DOHH2 (cell line): Measurements from ENCODE around the gene DGKZ.

Source experiments
- H3F3A ChIP-seq: fragments of 200-600 bp; sonication (generic), shearing (Covaris generic); 2 replicates; pipeline ENCODE4 v1.6.0; 2016; ENCODE audit warnings: antibody characterized with exemption, mild to moderate bottlenecking; ENCODE audit not compliant: control insufficient read depth, insufficient read depth
- H3K27ac ChIP-seq: fragments of 200-600 bp; sonication (generic); 2 replicates; pipeline ENCODE4 v1.5.1; 2014; ENCODE audit warnings: low read depth, mild to moderate bottlenecking, low read length, moderate library complexity
- H3K27me3 ChIP-seq: fragments of 200-600 bp; sonication (generic); 2 replicates; pipeline ENCODE4 v1.6.1; 2014; ENCODE audit warnings: mild to moderate bottlenecking, low read length, mixed read lengths; ENCODE audit not compliant: control insufficient read depth
- H3K36me3 ChIP-seq: fragments of 200-600 bp; sonication (generic); 2 replicates; pipeline ENCODE4 v1.6.1; 2014; ENCODE audit warnings: mild to moderate bottlenecking, low read length, moderate library complexity, mixed read lengths; ENCODE audit not compliant: control insufficient read depth
- H3K4me1 ChIP-seq: fragments of 200-600 bp; sonication (generic); 2 replicates; pipeline ENCODE4 v1.6.1; 2014; ENCODE audit warnings: mild to moderate bottlenecking, low read length, mixed read lengths; ENCODE audit not compliant: control insufficient read depth
- H3K4me2 ChIP-seq: fragments of 200-600 bp; sonication (generic); 2 replicates; pipeline ENCODE4 v1.6.0; 2014; ENCODE audit warnings: mild to moderate bottlenecking, low read length, moderate library complexity
- H3K4me3 ChIP-seq: fragments of 200-600 bp; sonication (generic); 2 replicates; pipeline ENCODE4 v1.5.1; 2014; ENCODE audit warnings: mild to moderate bottlenecking, low read length, mixed read lengths
- H3K79me2 ChIP-seq: fragments of 200-600 bp; sonication (generic); 2 replicates; pipeline ENCODE4 v1.6.1; 2014; ENCODE audit warnings: mild to moderate bottlenecking, low read length, mixed read lengths; ENCODE audit not compliant: control insufficient read depth
- H3K9me2 ChIP-seq: fragments of 200-600 bp; sonication (generic); replicated peaks from 2 replicates; pipeline ENCODE4 v1.6.1; 2014; ENCODE audit warnings: mild to moderate bottlenecking, low read length, mixed read lengths; ENCODE audit not compliant: control insufficient read depth
- H3K9me3 ChIP-seq: fragments of 200-600 bp; sonication (generic); 2 replicates; pipeline ENCODE4 v1.6.1; 2014; ENCODE audit warnings: antibody characterized with exemption, low read length, mixed read lengths; ENCODE audit not compliant: control insufficient read depth, insufficient read depth
- H4K20me1 ChIP-seq: fragments of 200-600 bp; sonication (generic); 2 replicates; pipeline ENCODE4 v1.6.0; 2014; ENCODE audit warnings: low read depth, mild to moderate bottlenecking, antibody characterized with exemption, low read length, moderate library complexity; ENCODE audit not compliant: control insufficient read depth, insufficient read depth
- CTCF ChIP-seq: fragments of 200-600 bp; sonication (generic); IDR thresholded peaks from one replicate; pipeline ENCODE4 v1.5.1; 2014; ENCODE audit warnings: antibody characterized with exemption, mild to moderate bottlenecking, low read depth, low read length; ENCODE audit not compliant: poor library complexity, severe bottlenecking
- EZH2phosphoT487 ChIP-seq: fragments of 200-600 bp; sonication (generic); IDR thresholded peaks from 2 replicates; pipeline ENCODE4 v1.6.1; 2017; ENCODE audit warnings: borderline replicate concordance, mild to moderate bottlenecking, antibody characterized with exemption, low read length, moderate library complexity, mixed read lengths

DGKZ gene

DNA sequence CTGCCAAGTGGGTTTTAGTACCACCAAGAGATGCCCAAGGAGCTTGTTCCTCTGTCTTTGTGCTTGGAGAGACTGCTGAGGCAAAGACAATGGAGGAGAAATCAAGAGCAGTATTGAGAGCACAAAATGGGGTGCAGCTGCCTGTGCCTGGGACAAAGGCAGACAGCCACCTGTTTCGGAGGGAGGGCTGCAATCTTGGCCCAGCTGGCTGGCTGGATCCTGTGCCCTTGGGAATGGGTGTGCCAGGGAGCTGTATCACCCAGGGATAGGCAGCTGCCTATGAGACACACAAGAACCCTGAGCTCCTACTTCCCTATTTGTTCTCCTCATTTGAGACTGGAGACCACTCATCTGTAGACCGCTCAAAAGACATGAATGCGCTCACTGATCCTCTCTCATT lies 67.6 kb downstream of the DGKZ start:
- H3K36me3 ChIP-seq: peaks cover 18% of the 10 kb centered on the region; the same call in 1 of the 2 replicates

DNA sequence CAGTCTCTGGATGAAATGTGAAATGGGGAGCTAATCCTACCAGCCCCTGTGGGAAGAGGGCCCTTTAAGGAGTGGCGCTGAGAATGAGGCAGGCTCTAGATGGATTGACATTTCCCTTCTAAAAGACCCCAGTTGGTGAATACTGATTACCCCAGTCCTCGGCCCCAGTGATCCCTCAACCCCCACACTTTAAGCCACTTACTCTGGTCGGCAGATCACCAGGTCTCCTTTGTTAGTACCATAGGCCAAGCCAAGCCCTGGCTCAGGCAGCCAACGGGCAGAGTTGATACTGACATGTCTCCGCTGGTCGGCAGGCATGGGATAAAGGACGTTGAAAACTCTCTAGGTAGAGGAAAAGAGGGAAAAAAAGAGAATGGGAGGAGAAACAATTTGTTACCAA lies 70.4 kb downstream of the DGKZ start:
- H3K27me3 ChIP-seq: no peaks in the 10 kb centered on the region
- H3K9me2 ChIP-seq: no peaks in the 10 kb centered on the region
- H3F3A ChIP-seq: no peaks in the 10 kb centered on the region
- H3K27ac ChIP-seq: no peak overlapping the region
- H3K4me3 ChIP-seq: no peak overlapping the region
- peaks cover 18% of the 10 kb centered on the region for H3K36me3 ChIP-seq
- H3K9me3 ChIP-seq: no peaks in the 10 kb centered on the region
- no peak overlapping the region for H3K4me2 ChIP-seq
- TF ChIP-seq EZH2phosphoT487: no peak
- no peak for TF ChIP-seq CTCF
- no peaks in the 10 kb centered on the region for H4K20me1 ChIP-seq
- no peaks in the 10 kb centered on the region for H3K79me2 ChIP-seq
- no peaks in the 10 kb centered on the region for H3K4me1 ChIP-seq

More for the DNA sequence above, 67.6 kb downstream of the DGKZ start:
- Histone ChIP-seq H3K9me2 (no peaks in the 10 kb centered on the region), H3F3A (no peaks in the 10 kb centered on the region), H3K4me1 (no peaks in the 10 kb centered on the region), H3K79me2 (no peaks in the 10 kb centered on the region), H3K4me2 (no peak overlapping the region), H3K9me3 (no peaks in the 10 kb centered on the region), H3K27ac (no peak overlapping the region), H3K27me3 (no peaks in the 10 kb centered on the region), H3K4me3 (no peak overlapping the region), H4K20me1 (no peaks in the 10 kb centered on the region)
- TF ChIP-seq EZH2phosphoT487 (no peak), CTCF (no peak)

DNA sequence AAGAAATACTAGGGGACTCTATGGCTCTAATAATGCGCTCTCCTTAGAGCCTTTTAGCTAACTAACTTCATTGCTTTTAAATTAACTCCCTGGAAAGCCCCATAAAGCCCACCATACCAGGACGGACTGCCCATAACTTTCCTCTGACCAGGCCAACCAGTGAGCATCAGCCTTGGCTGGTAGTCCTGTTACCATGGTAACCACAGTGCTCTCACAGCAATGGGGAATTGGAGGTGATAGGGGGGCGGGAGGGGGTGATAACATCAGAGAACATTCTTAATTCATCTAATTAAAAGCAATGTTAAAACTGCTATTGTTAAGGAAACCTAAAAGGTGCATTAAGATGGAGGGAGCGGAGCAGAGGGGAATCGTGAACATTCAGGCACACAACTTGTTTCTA lies 71.5 kb downstream of the DGKZ start:
- Histone ChIP-seq H3K9me2 (no peaks in the 10 kb centered on the region), H3K9me3 (no peaks in the 10 kb centered on the region), H3K79me2 (no peaks in the 10 kb centered on the region), H4K20me1 (no peaks in the 10 kb centered on the region), H3F3A (no peaks in the 10 kb centered on the region), H3K27me3 (no peaks in the 10 kb centered on the region), H3K27ac (no peak overlapping the region), H3K4me1 (no peaks in the 10 kb centered on the region), H3K36me3 (peaks cover 18% of the 10 kb centered on the region), H3K4me3 (no peak overlapping the region), H3K4me2 (no peak overlapping the region)
- no peak for TF ChIP-seq EZH2phosphoT487
- no peak for TF ChIP-seq CTCF

- Histone ChIP-seq H3K4me3 (no peak overlapping the region), H3K79me2 (no peaks in the 10 kb centered on the region), H3K27ac (no peak overlapping the region)
These were observed 73.2 kb downstream of the DGKZ start for GRCh38 chr11:46420513-46420912.

More at GRCh38 chr11:46420513-46420912, 73.2 kb downstream of the DGKZ start:
- no peaks in the 10 kb centered on the region for H3F3A ChIP-seq
- no peaks in the 10 kb centered on the region for H3K27me3 ChIP-seq
- H3K4me1 ChIP-seq: no peaks in the 10 kb centered on the region
- H4K20me1 ChIP-seq: no peaks in the 10 kb centered on the region
- H3K36me3 ChIP-seq: peaks cover 10% of the 10 kb centered on the region
- H3K4me2 ChIP-seq: no peak overlapping the region
- no peaks in the 10 kb centered on the region for H3K9me3 ChIP-seq
- TF ChIP-seq CTCF (no peak), EZH2phosphoT487 (no peak)
- no peaks in the 10 kb centered on the region for H3K9me2 ChIP-seq
